Stimulated activated CD4-positive, alpha-beta T cell treated with anti-CD3 and anti-CD28 coated beads, Interleukin-4, amount 100 ng/mL, for 1 hour (primary cell): ENCODE data around the gene GPAT2.
"Not testable (repeated sequence)": the region's sequence is repeated elsewhere in the genome, so short reads cannot be mapped to it uniquely, and the experiment has no call there.

Experiments used
- DNase-seq: peaks from one replicate; pipeline ENCODE4 v3.0.0-alpha.2; 2020

GPAT2 gene

GRCh38 chr2:96034792-96035191 lies at the start of gene GPAT2:
Gene GPAT2 (minus strand): TSS chr2:96034916. CDS start chr2:96032359, 2,557 bp downstream.
- not testable (repeated sequence) for DNase-seq

GRCh38 chr2:96083989-96084857 lies 49.5 kb upstream of the GPAT2 start:
- no peak for DNase-seq

GRCh38 chr2:96083064-96083939 lies 48.6 kb upstream of the GPAT2 start:
- no peak for DNase-seq

GRCh38 chr2:96082211-96083063 lies 47.7 kb upstream of the GPAT2 start:
- no peak for DNase-seq

- no peak for DNase-seq
Measured at GRCh38 chr2:96081042-96081441, 46.3 kb upstream of the GPAT2 start.

- DNase-seq, result no peak
Measured at GRCh38 chr2:96075199-96075771, 40.6 kb upstream of the GPAT2 start.

- DNase-seq, result no peak
Measured at GRCh38 chr2:96074156-96074555, 39.4 kb upstream of the GPAT2 start.

GRCh38 chr2:96073170-96073775 lies 38.6 kb upstream of the GPAT2 start:
- DNase-seq, result no peak

- no peak for DNase-seq
Measured at GRCh38 chr2:96072746-96073145, 38.0 kb upstream of the GPAT2 start.

GRCh38 chr2:96071977-96072491 lies 37.3 kb upstream of the GPAT2 start:
- DNase-seq, result not testable (repeated sequence)

GRCh38 chr2:96071087-96071976 lies 36.6 kb upstream of the GPAT2 start:
- DNase-seq, result not testable (repeated sequence)

- not testable (repeated sequence) for DNase-seq
Measured at GRCh38 chr2:96070351-96070750, 35.6 kb upstream of the GPAT2 start.

GRCh38 chr2:96069878-96070277 lies 35.2 kb upstream of the GPAT2 start:
- DNase-seq, result not testable (repeated sequence)

GRCh38 chr2:96067902-96068581 lies 33.3 kb upstream of the GPAT2 start:
- not testable (repeated sequence) for DNase-seq

GRCh38 chr2:96067098-96067660 lies 32.5 kb upstream of the GPAT2 start:
- DNase-seq, result not testable (repeated sequence)

- not testable (repeated sequence) for DNase-seq
Measured at GRCh38 chr2:96066511-96066910, 31.8 kb upstream of the GPAT2 start.

GRCh38 chr2:96065954-96066353 lies 31.2 kb upstream of the GPAT2 start:
- DNase-seq, result not testable (repeated sequence)

- no peak for DNase-seq
Measured at GRCh38 chr2:96065381-96065930, 30.7 kb upstream of the GPAT2 start.

GRCh38 chr2:96064760-96065159 lies 30.0 kb upstream of the GPAT2 start:
- not testable (repeated sequence) for DNase-seq
